Liver (tissue), 9 donors: Measurements from ENCODE around the gene FAM185A. TPM values are rescaled to one million over a fixed set of nuclear protein-coding genes. Genes with fewer than 3 reads are reported as not detected.
A peak's percentile ranks its signal among the peaks of the same experiment; 100 is the strongest.
"Not testable (repeated sequence)": the region's sequence is repeated elsewhere in the genome, so short reads cannot be mapped to it uniquely, and the experiment has no call there.

Experiments used
- DNase-seq: peaks from one replicate; pipeline ENCODE4 v3.0.0-alpha.2; 2017; ENCODE audit warnings: low spot score
- H3K27ac ChIP-seq, 2 donors: one replicate each; pipeline ENCODE4 v1.7.0; 2013; ENCODE audit warnings: inconsistent platforms in 2 of 2, low read length in 2 of 2, control low read depth in 1 of 2, low read depth in 1 of 2, mild to moderate bottlenecking in 1 of 2
- H3K27me3 ChIP-seq, 4 donors: one replicate each; pipeline versions ENCODE4 v1.6.1 to v1.7.0; 2013; ENCODE audit warnings: low read length in 3 of 4, inconsistent platforms in 1 of 4, mild to moderate bottlenecking in 1 of 4, moderate library complexity in 1 of 4; ENCODE audit not compliant: control insufficient read depth in 4 of 4, insufficient read depth in 4 of 4
- H3K36me3 ChIP-seq, 4 donors: one replicate each; pipeline versions ENCODE4 v1.6.1 to v1.7.0; 2013; ENCODE audit warnings: low read length in 3 of 4, mild to moderate bottlenecking in 3 of 4, low read depth in 1 of 4, moderate library complexity in 1 of 4; ENCODE audit not compliant: control insufficient read depth in 4 of 4, insufficient read depth in 3 of 4
- H3K4me1 ChIP-seq, 4 donors: one replicate each; pipeline versions ENCODE4 v1.6.1 to v1.7.0; 2013; ENCODE audit warnings: low read length in 3 of 4, mild to moderate bottlenecking in 3 of 4, moderate library complexity in 1 of 4; ENCODE audit not compliant: control insufficient read depth in 4 of 4, insufficient read depth in 4 of 4
- H3K4me3 ChIP-seq, 3 donors: one replicate each; pipeline versions ENCODE4 v1.6.1 to v1.7.0; 2013; ENCODE audit warnings: low read length in 3 of 3, control low read depth in 1 of 3, low read depth in 1 of 3, mild to moderate bottlenecking in 1 of 3
- H3K9ac ChIP-seq, 2 donors: one replicate each; pipeline ENCODE4 v1.7.0; 2013; ENCODE audit warnings: low read length in 2 of 2, mild to moderate bottlenecking in 2 of 2, moderate library complexity in 2 of 2, control low read depth in 1 of 2, low read depth in 1 of 2
- H3K9me3 ChIP-seq, 4 donors: one replicate each; pipeline versions ENCODE4 v1.6.1 to v1.7.0; 2013; ENCODE audit warnings: low read length in 3 of 4; ENCODE audit not compliant: control insufficient read depth in 4 of 4
- FOXA1 ChIP-seq: IDR thresholded peaks from 2 replicates; pipeline ENCODE4 v1.6.1; 2016; ENCODE audit warnings: antibody characterized with exemption
- GABPA ChIP-seq, 2 donors: IDR thresholded peaks in 1 of 2; conservative IDR thresholded peaks in 1 of 2; 2 replicates each; pipeline ENCODE4 v1.6.1; 2016; ENCODE audit warnings: antibody characterized with exemption in 2 of 2, mild to moderate bottlenecking in 1 of 2, moderate library complexity in 1 of 2
- HNF4A ChIP-seq, 2 donors: conservative IDR thresholded peaks; 2 replicates each; pipeline ENCODE4 v1.6.1; 2016; ENCODE audit warnings: antibody characterized with exemption in 2 of 2, mild to moderate bottlenecking in 2 of 2
- HNF4G ChIP-seq: IDR thresholded peaks from 2 replicates; pipeline ENCODE4 v1.6.1; 2016; ENCODE audit warnings: antibody characterized with exemption
- JUND ChIP-seq, 2 donors: IDR thresholded peaks; 2 replicates each; pipeline ENCODE4 v1.6.1; 2016; ENCODE audit warnings: antibody characterized with exemption in 2 of 2
- NR2F2 ChIP-seq: IDR thresholded peaks from 2 replicates; pipeline ENCODE4 v1.6.1; 2016; ENCODE audit warnings: antibody characterized with exemption
- RAD21 ChIP-seq, 2 donors: IDR thresholded peaks; 2 replicates each; pipeline ENCODE4 v1.6.1; 2016; ENCODE audit warnings: antibody characterized with exemption in 2 of 2, mild to moderate bottlenecking in 2 of 2
- RXRA ChIP-seq, 2 donors: IDR thresholded peaks; 2 replicates each; pipeline ENCODE4 v1.6.1; 2017 to 2018; ENCODE audit warnings: antibody characterized with exemption in 2 of 2, mild to moderate bottlenecking in 1 of 2
- SP1 ChIP-seq: IDR thresholded peaks from 2 replicates; pipeline ENCODE4 v1.6.1; 2018; ENCODE audit warnings: antibody characterized with exemption, mild to moderate bottlenecking
- YY1 ChIP-seq: IDR thresholded peaks from 2 replicates; pipeline ENCODE4 v1.6.1; 2016; ENCODE audit warnings: antibody characterized with exemption, mild to moderate bottlenecking
- WGBS: extraction: QIAGEN DNeasy Blood & Tissue Kit; methylation state at CpG from one replicate; pipeline ENCODE4 v1.1.7; 2013; 5-methylcytosine and 5-hydroxymethylcytosine counted together
- polyA plus RNA-seq, 2 donors: library from polyadenylated mRNA; stranded (reverse) in 1 of 2; unstranded in 1 of 2; fragments of 200-250 nt in 1 of 2; fragments of >200 nt in 1 of 2; fragmentation: Nextera tagmentation in 1 of 2; extraction: Ambion mirVana in 1 of 2; gene quantifications; one replicate each; pipeline versions ENCODE4 v1.2.1 to v1.2.3, GENCODE V29; 2013 to 2015
- total RNA-seq, 2 donors: library from RNA; depleted of rRNA; stranded (reverse); fragments of >200 nt; gene quantifications; one replicate each; pipeline ENCODE4 v1.2.3, GENCODE V29; 2014
- TF ChIP-seq, protein P1 (sequence below): IDR thresholded peaks from 2 replicates; pipeline ENCODE4 v1.6.1; 2016; ENCODE audit warnings: antibody characterized with exemption
- donor health status: healthy.
- donor health status: healthy.
- donor health status: healthy.
- donor health status: healthy.
- donor health status: healthy.

The FAM185A gene
- total RNA-seq (10 to 100 TPM in 1 of 2 donors, 1 to 10 TPM in 1; 7.3 to 20.7 TPM), polyA plus RNA-seq (1 to 10 TPM; 6.3 to 7.3 TPM)

DNA sequence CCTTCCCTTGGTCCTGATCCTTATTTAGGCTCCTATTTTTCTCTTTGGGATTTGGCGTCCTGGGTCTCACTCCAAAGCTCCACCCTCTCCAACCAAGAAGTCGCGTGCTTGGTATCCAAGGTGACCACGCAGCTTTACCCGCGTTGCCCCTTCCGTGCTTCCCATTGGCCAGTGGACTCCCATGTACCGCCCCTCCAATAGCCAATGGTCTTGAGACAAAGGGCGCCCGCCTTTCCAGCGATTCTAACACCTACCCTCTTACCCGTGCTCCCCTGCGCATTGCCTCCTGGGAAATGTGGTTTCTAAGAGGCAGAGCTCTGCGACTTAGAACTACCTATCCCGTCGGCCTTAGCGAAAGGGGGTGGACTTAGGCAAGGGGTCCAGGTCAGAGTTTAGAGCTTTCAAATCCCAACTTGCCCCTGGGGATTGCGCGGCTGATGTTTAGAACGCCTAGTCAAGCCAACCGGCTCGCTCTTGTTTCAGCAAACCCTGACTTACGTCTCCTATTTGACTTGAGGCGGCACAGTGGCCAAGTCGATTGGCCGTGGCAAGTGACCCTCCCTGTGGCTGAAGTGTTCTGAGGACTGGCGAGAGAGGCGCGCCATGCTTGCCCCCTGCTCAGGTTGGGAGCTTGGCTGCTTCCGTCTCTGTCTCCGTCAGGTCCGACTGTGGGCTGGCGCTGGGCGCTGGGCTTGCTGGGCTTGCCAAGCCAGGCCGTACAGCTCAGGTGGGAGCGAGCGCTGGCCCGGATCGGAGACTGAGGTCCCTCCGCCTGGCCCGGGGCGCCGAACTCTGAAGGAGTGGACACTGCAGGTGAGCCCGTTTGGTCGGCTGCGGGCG is at the start of gene FAM185A:
Gene FAM185A (plus strand): TSS at position 395 of the 840 bp plus-strand sequence. CDS start 209 bp downstream, at position 604.
- Histone ChIP-seq H3K4me1 (peaks cover 4 to 13% (median 11%) of the 10 kb centered on the region in 4 donors), H3K4me3 (peak within 1 kb of the TSS; percentile 67 to 80 (median 72)), H3K27ac (peak within 1 kb of the TSS; percentile 62 to 63), H3K9ac (peak within 1 kb of the TSS; percentile 56 to 60)
- under 1% methylated on average over 42 of the region's 47 CpGs for WGBS
- H3K9me3 ChIP-seq, H3K27me3 ChIP-seq, H3K36me3 ChIP-seq: not testable (repeated sequence)
- peak; percentile 80 for TF ChIP-seq YY1
- peak in 1 of 2 donors; percentile 41 for TF ChIP-seq JUND (IDR thresholded peaks at IDR 0.05)
- TF ChIP-seq, protein P1, sequence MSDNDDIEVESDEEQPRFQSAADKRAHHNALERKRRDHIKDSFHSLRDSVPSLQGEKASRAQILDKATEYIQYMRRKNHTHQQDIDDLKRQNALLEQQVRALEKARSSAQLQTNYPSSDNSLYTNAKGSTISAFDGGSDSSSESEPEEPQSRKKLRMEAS: peak; percentile 73
- peak; percentile 39 to 47 for TF ChIP-seq RAD21 (IDR thresholded peaks at IDR 0.05)
- TF ChIP-seq FOXA1: peak; percentile 49
- peak; percentile 72 to 81 for TF ChIP-seq HNF4A (conservative IDR thresholded peaks at IDR 0.05)
- TF ChIP-seq RXRA (IDR thresholded peaks at IDR 0.05): peak; percentile 54 to 55
- TF ChIP-seq HNF4G: peak; percentile 24
- TF ChIP-seq NR2F2: peak; percentile 82
- peak; percentile 94 for TF ChIP-seq SP1
- peak in 1 of 2 donors; percentile 84 for TF ChIP-seq GABPA (IDR thresholded peaks at IDR 0.05 in 1 of 2, conservative IDR thresholded peaks at IDR 0.05 in 1 of 2)
- DNase-seq: peak; percentile 94

DNA sequence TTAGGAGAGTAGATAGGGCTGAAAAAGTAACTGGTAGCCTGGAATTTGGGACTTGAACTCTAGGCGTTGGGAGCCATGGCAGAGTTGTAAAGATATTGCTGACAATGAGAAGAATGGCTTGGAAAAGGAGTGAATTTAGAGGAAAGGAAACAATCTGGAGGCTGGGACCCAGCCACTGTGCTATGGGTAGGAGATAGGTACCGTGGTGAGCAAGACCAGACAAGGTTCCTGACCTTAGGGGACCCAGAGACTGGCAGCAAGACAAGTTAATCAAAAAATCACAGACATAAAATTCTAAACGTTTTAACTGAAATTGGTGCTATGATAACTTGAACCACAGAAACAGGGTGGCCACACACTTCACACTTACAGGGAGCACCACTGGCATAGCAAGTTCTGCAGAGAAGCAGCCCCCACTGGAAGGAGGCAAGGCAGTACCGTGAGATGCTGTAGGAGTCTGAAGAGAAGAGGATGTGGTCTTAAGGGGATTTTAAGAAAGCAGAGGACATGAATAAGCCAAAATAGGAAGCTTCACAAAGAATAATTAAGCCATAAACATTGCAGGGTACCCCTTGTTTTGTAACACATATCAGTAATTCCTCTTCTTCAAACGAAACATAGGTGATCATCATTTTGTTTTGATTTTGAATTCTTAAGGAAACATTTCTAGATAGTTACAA is 35.6 kb upstream of the FAM185A start:
- not testable (repeated sequence) for DNase-seq, H3K9me3 ChIP-seq, H3K9ac ChIP-seq, H3K27me3 ChIP-seq, H3K4me1 ChIP-seq, H3K36me3 ChIP-seq, H3K27ac ChIP-seq, H3K4me3 ChIP-seq
- WGBS: 46% methylated on average over 5 of the region's 5 CpGs

DNA sequence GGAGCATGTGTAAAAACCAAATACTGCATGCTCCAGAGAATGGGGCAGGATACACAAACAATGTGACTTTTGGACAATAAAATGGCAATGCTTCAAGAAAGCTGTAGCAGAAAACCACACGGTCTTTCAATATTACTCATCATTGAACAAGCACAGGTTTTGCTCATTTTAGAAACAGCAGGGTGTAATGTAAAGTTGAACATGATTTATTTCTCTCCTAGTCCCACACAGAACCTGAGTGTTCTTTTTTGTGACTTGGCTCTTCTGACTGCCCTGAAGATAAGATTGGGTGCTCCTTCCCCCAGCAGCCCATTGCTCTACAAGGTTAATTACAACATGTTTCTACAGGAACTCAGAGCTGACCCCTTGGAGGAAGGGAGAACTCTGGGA is 35.1 kb upstream of the FAM185A start:
- no CpG with 5 or more reads among the region's 1 CpG for WGBS
- H3K27me3 ChIP-seq, H3K36me3 ChIP-seq, H3K4me3 ChIP-seq, H3K9me3 ChIP-seq, H3K9ac ChIP-seq, DNase-seq, H3K27ac ChIP-seq, H3K4me1 ChIP-seq: not testable (repeated sequence)

DNA sequence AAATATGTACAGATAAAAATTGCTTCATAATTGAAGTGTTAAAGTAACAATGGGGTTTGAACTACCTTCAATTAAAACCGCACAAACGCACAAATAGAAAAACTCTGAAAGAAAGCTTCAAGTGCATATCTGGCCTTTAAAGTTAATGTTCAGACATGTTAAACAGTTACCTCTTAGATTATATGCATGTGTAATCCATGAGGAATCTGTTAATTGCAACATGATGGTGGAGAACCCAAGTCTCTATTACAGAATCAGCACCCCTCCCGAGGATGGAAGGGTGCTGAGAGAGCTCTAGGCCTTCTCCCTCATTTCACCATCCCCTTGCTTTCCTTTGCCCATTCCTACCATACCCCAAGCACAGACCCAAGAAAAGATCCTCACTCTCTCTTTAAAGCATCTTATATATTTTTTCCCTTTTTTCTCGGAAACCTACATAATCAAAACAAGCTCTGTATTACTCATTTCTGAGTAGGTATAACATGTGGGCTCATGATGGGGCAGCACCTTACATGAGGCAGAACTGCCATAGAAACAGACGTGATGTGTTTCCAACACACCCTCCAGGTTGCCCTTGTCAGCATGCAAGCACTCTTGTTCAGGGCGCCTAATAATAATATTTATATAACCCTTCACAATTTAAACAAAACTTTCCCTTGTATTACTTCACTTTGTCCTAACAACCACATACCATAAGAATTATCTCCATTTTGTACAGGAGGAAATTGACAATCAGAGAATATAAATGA is 33.9 kb upstream of the FAM185A start:
- H3K9ac ChIP-seq, H3K4me1 ChIP-seq, H3K4me3 ChIP-seq, H3K27ac ChIP-seq, H3K27me3 ChIP-seq, DNase-seq, H3K9me3 ChIP-seq, H3K36me3 ChIP-seq: not testable (repeated sequence)
- 83% methylated on average over 5 of the region's 6 CpGs for WGBS

DNA sequence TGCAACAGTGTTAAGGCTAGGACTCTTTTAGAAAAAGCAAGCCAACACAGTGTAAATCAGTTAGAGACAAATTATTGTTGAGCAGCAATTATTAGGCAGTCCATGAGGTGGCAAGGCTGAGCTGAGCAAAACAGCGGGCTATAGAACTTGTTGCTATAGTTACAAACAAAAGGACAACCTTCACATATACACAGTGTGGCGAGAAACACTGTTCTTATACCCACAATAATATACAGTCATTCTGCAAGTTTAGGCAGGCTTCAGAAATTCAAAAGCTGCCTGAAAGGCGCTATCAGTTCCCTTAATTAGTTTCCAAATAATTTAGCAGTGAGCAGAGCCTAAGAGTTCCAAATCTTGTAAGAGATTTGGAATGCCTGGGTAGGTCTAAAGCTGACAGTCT is 33.1 kb upstream of the FAM185A start:
- not testable (repeated sequence) for DNase-seq, H3K36me3 ChIP-seq, H3K4me1 ChIP-seq, H3K27me3 ChIP-seq, H3K9me3 ChIP-seq, H3K27ac ChIP-seq, H3K9ac ChIP-seq, H3K4me3 ChIP-seq
- 74% methylated on average over 3 of the region's 3 CpGs for WGBS

DNA sequence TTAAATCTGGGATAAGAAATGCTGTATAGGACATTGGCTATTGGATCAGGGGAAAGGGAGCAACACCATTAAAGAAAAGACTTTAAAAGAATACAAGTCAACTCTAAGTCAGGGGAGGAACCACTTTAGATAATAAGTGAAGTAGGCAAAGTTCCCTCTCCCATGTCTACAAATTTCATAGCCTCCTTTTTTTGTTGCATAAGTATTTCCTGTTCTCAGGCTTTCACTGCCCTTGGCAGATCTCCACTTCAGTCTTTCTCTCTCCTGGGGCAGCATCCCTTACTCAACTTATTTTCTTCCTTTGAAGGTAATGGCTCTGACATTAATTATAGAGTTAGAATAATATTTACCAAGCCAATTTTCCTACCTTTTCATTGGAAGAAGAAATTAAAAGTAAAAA is 30.3 kb upstream of the FAM185A start:
- not testable (repeated sequence) for H3K9ac ChIP-seq, H3K27ac ChIP-seq, H3K27me3 ChIP-seq, DNase-seq, H3K4me3 ChIP-seq, H3K9me3 ChIP-seq, H3K4me1 ChIP-seq, H3K36me3 ChIP-seq
